Activated CD8-positive, alpha-beta T cell treated with anti-CD3 and anti-CD28 coated beads, Interleukin-2, amount 10 ng/mL, durations not matched to agents 7 days and 5 days (primary cell): ENCODE results near the gene CYSRT1. TPM values are rescaled to one million over a fixed set of nuclear protein-coding genes. Genes with fewer than 3 reads are reported as not detected.

Experiments used
- ATAC-seq: fragments of 150-1000 bp; cut with Tn5 transposase; one replicate; pipeline ENCODE4 v1.10.0; 2021; ENCODE audit warnings: moderate library complexity
- CTCF ChIA-PET: fragments of 350-600 bp; sonication (Branson Sonifier 250); formaldehyde crosslinking; loops from one replicate; lab custom pipeline; 2021; ENCODE audit warnings: antibody characterized with exemption; lab: Charles Lee
- POLR2A ChIA-PET: fragments of 350-600 bp; sonication (Branson Sonifier 250); formaldehyde crosslinking; loops from one replicate; lab custom pipeline; 2021; ENCODE audit warnings: antibody characterized with exemption; lab: Charles Lee
- DNase-seq: peaks from one replicate; pipeline ENCODE4 v3.0.0-alpha.2; 2020
- H3K27ac Mint-ChIP-seq: one replicate; pipeline ENCODE4 v1.8.0; 2021; ENCODE audit warnings: mild to moderate bottlenecking, mixed read lengths
- H3K27me3 Mint-ChIP-seq: one replicate; pipeline ENCODE4 v1.8.0; 2021; ENCODE audit warnings: low read depth, mixed read lengths
- H3K36me3 Mint-ChIP-seq: one replicate; pipeline ENCODE4 v1.8.0; 2021; ENCODE audit warnings: low read depth, mixed read lengths
- H3K4me1 Mint-ChIP-seq: one replicate; pipeline ENCODE4 v1.8.0; 2021; ENCODE audit warnings: low read depth, mixed read lengths
- H3K4me3 Mint-ChIP-seq: one replicate; pipeline ENCODE4 v1.8.0; 2021; ENCODE audit warnings: mild to moderate bottlenecking, mixed read lengths
- H3K9me3 Mint-ChIP-seq: one replicate; pipeline ENCODE4 v1.8.0; 2022; ENCODE audit warnings: mixed read lengths; ENCODE audit not compliant: insufficient read depth
- total RNA-seq, 2 experiments: library from RNA; stranded (reverse); gene quantifications; one replicate each; pipeline ENCODE4 v1.2.3, GENCODE V29; 2021

CYSRT1 gene
- total RNA-seq, 2 experiments from 2014 or later: 0.42 to 0.50 TPM

- DNase-seq (no peak), ATAC-seq (no peak)
- POLR2A ChIA-PET: interaction anchor here (1.2 kb wide), 1 partner anchor 26 kb away, joined by 3 read pairs; no protein-coding TSS in a partner anchor
- Mint-ChIP-seq H3K36me3 (peaks cover 6% of the 10 kb centered on the region), H3K4me1 (no peaks in the 10 kb centered on the region), H3K4me3 (no peak overlapping the region), H3K27me3 (no peaks in the 10 kb centered on the region), H3K27ac (no peak overlapping the region), H3K9me3 (no peaks in the 10 kb centered on the region)
- CTCF ChIA-PET: no interaction called here
These were observed 10.4 kb upstream of the CYSRT1 start for GRCh38 chr9:137214620-137215019.

DNA sequence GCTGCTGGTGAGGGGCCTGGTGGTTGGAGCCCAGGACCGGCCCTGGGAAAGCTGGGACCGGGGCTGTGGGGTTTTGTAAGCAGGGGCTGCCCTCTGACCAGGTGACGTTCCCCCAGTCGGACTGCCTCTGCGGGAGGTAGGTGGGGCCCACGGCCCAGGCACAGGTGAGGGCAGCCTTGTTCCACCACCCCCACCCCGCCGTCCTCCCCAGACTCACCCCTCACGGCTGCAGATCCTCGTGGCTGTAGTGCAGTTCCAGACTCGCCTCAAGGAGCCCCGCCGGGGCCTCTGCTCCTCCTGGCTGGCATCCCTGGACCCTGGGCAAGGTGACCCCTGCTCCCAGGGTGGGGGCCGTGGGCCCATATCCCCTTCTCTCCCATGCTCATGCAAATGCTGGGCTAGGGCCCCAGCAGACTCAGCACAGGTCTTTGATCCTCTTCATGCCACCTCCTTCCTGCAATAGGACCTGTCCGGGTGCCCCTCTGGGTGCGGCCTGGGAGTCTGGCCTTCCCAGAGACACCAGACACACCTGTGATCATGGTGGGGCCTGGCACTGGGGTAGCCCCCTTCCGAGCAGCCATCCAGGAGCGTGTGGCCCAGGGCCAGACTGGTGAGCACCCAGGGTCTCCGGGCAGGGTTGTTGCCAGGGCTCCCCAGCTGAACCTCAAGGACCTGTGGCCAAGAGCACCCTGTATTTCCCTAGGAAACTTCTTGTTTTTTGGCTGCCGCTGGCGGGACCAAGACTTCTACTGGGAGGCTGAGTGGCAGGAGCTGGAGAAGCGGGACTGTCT is 9.6 kb upstream of the CYSRT1 start:
- peaks cover 4% of the 10 kb centered on the region for H3K36me3 Mint-ChIP-seq
- no peak for ATAC-seq
- no peaks in the 10 kb centered on the region for H3K4me1 Mint-ChIP-seq
- H3K27me3 Mint-ChIP-seq: no peaks in the 10 kb centered on the region
- no peak overlapping the region for H3K27ac Mint-ChIP-seq
- ChIA-PET CTCF (no interaction called here), POLR2A (interaction anchor here (1.1 to 1.5 kb wide), 4 partner anchors 11 to 26 kb away, joined by 3 to 5 read pairs (median 4); partner anchors contain the start of genes TPRN and TUBB4B)
- no peak for DNase-seq
- H3K4me3 Mint-ChIP-seq: no peak overlapping the region
- H3K9me3 Mint-ChIP-seq: no peaks in the 10 kb centered on the region

- no peak overlapping the region for H3K4me3 Mint-ChIP-seq
- CTCF ChIA-PET: no interaction called here
- no peak overlapping the region for H3K27ac Mint-ChIP-seq
- DNase-seq (no peak), ATAC-seq (no peak)
- no peaks in the 10 kb centered on the region for H3K9me3 Mint-ChIP-seq
- H3K27me3 Mint-ChIP-seq: no peaks in the 10 kb centered on the region
- POLR2A ChIA-PET: interaction anchor here (1.1 to 1.5 kb wide), 4 partner anchors 9 to 25 kb away, joined by 3 to 5 read pairs (median 4); partner anchors contain the start of genes TPRN and TUBB4B
- peaks cover 2% of the 10 kb centered on the region for H3K4me1 Mint-ChIP-seq
- no peaks in the 10 kb centered on the region for H3K36me3 Mint-ChIP-seq
These were observed 8.6 kb upstream of the CYSRT1 start for GRCh38 chr9:137216188-137216965.

DNA sequence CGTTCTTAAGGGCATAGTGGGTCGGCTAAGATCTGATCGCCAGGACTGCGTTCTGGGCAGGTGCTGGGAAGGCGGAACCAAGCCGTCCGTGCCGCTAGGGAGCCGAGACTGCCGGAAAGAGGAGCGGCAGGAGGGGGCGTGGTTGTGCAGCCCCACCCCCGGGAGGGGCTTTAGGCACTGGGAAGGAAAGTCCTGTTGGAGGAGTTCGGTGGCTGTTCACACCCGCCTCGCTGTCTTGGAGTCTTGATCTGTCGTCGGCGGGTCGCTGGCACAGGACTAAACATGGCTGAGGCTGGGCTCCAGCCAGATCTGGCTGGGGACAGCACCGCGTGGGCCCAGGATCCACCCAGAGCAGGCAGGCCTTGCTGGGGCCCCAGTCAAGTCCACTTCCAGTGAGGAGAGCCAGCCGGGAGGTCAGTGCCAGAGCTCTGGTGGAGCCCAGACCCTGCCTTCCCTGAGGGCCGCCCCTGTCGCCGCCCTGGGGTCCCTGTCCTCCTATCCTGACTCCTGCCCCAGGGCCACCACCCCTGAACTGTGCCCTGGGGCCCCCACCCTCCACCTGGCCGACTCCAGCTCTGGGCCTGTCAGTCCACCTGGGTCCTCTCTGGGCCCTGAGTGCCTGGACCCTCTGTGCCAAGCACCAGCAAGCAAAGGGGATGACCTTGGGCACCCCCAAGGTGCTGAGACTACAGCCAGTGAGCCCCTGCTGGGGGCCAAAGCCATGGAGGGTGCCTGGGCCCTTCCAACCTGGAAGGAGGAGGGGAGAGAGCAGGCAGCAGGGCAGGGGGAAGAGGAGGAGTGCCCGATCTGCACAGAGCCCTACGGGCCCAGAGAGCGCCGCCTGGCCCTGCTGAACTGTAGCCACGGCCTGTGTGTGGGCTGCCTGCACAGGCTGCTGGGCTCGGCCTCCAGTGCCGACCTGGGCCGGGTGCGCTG is 7.4 kb upstream of the CYSRT1 start:
- CTCF ChIA-PET: no interaction called here
- peaks cover 2% of the 10 kb centered on the region for H3K4me1 Mint-ChIP-seq
- ATAC-seq (no peak), DNase-seq (no peak)
- no peak overlapping the region for H3K27ac Mint-ChIP-seq
- no peaks in the 10 kb centered on the region for H3K27me3 Mint-ChIP-seq
- no peaks in the 10 kb centered on the region for H3K36me3 Mint-ChIP-seq
- H3K9me3 Mint-ChIP-seq: no peaks in the 10 kb centered on the region
- no peak overlapping the region for H3K4me3 Mint-ChIP-seq
- POLR2A ChIA-PET: interaction anchor here (1.4 to 1.5 kb wide), 2 partner anchors 10 to 14 kb away, joined by 4 read pairs; no protein-coding TSS in a partner anchor

DNA sequence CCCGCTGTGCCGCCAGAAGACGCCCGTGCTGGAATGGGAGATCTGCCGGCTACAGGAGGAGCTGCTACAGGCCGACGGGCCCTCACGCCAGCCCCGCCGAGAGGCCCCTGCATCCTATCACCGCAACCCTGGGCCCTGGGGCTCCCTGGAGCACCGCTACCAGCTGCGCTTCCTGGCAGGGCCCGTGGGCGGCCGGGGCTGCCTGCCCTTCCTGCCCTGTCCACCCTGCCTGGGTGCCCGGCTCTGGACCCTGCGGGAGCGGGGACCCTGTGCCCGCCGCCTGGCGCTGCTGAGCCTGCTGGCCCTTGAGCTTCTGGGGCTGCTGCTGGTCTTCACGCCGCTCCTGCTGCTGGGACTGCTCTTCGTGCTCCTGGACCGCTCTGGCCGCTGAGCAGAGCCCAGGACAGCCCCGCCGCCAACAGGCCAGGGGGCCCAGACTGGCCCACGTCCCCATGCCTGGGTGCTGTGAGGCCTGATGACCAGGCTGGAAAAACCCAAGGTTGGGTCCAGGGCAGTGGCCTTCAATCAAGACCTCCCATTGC is 6.7 kb upstream of the CYSRT1 start:
- Mint-ChIP-seq H3K36me3 (no peaks in the 10 kb centered on the region), H3K4me1 (peaks cover 7% of the 10 kb centered on the region), H3K27ac (no peak overlapping the region), H3K9me3 (no peaks in the 10 kb centered on the region), H3K27me3 (no peaks in the 10 kb centered on the region), H3K4me3 (no peak overlapping the region)
- DNase-seq: no peak
- ChIA-PET POLR2A (no interaction called here), CTCF (interaction anchor here (1.4 kb wide), 1 partner anchor 29 kb away, joined by 5 read pairs; the partner anchor contains the start of genes ANAPC2 and SSNA1)
- ATAC-seq: no peak

- H3K27ac Mint-ChIP-seq: no peak overlapping the region
- CTCF ChIA-PET: interaction anchor here (1.4 kb wide), 1 partner anchor 30 kb away, joined by 5 read pairs; the partner anchor contains the start of genes ANAPC2 and SSNA1
These were observed 6.2 kb upstream of the CYSRT1 start for GRCh38 chr9:137218754-137219271.

DNA sequence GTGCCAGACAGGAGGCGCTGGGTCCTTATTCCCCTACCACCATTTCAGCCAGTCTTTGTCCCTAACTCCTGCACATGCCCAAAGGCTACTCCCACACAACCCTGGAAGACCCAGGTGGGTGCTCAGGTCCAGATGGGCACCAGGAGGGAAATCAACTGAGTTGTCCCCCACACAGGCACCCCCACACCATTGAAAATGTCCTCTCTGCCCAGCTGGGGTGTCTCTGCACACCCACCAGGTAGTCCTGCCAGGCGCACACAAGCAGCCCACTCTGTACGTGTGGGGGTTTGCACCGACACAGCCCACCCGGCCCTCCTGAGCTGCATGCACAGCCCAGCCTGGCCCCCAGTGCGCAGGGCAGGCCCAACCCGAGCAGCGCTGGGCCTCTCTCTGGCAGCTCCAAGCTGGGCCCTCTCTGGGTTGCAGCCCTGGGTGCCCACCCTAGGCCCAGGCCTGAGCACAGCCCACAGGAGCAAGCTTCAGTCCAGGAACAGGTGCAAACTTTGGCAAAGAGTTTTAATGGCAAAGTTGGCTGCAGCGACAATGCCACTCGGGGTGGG is 5.1 kb upstream of the CYSRT1 start:
- Mint-ChIP-seq H3K36me3 (no peaks in the 10 kb centered on the region), H3K4me3 (no peak overlapping the region), H3K4me1 (peaks cover 9% of the 10 kb centered on the region), H3K9me3 (no peaks in the 10 kb centered on the region), H3K27ac (no peak overlapping the region), H3K27me3 (no peaks in the 10 kb centered on the region)
- no peak for ATAC-seq
- no peak for DNase-seq
- ChIA-PET POLR2A (interaction anchor here (1.5 to 2.1 kb wide), 3 partner anchors 15 to 21 kb away, joined by 4 to 6 read pairs (median 5); partner anchors contain the start of genes TPRN and TUBB4B), CTCF (interaction anchor here (1.4 kb wide), 1 partner anchor 31 kb away, joined by 5 read pairs; the partner anchor contains the start of genes ANAPC2 and SSNA1)

More at GRCh38 chr9:137218754-137219271, 6.2 kb upstream of the CYSRT1 start:
- no peak for ATAC-seq
- no peak for DNase-seq
- H3K27me3 Mint-ChIP-seq: no peaks in the 10 kb centered on the region
- no peak overlapping the region for H3K4me3 Mint-ChIP-seq
- H3K4me1 Mint-ChIP-seq: peaks cover 7% of the 10 kb centered on the region
- POLR2A ChIA-PET: interaction anchor here (1.5 kb wide), 1 partner anchor 14 kb away, joined by 4 read pairs; no protein-coding TSS in a partner anchor
- no peaks in the 10 kb centered on the region for H3K9me3 Mint-ChIP-seq
- H3K36me3 Mint-ChIP-seq: no peaks in the 10 kb centered on the region

DNA sequence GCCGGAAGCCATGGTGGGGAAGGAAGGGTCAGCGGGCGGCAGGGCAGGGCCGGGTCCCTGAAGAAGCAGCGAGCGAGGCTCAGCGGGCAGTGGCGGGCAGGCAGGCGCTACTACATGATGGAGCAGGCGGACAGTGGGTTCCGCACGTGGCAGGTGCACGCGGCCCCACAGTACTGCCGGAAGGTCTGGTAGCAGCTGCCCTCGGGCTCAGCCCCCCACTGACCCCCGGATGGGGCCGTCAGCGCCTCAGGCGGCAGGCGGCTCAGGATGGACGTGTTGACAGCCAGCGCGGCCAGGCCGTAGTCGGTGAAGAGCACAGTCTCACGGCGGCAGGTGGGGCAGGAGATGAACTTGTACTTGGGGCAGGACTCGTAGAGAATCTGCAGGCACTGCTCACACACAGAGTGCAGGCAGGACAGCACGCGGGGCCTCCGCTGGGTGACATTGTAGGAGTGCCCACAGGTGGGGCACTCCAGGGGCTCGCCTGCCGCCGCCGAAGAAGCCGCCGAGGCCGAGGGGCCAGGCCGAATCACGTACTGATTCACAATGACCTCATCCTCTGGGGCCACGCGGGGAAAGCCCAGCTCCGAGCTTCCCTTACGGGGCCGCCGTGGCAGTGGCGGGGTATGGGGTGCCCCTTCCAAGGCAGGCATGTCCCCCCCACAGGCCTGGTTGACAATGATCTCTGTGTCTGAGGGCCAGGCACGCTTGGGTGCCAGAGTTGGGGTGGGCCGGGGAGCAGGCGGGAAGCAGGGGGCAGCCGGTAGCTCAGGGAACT is 4.5 kb upstream of the CYSRT1 start:
- POLR2A ChIA-PET: interaction anchor here (1.5 to 2.1 kb wide), 3 partner anchors 16 to 20 kb away, joined by 4 to 6 read pairs (median 5); partner anchors contain the start of genes TPRN and TUBB4B
- Mint-ChIP-seq H3K4me1 (peaks cover 16% of the 10 kb centered on the region), H3K4me3 (peak overlapping the region; percentile 55), H3K36me3 (no peaks in the 10 kb centered on the region), H3K9me3 (no peaks in the 10 kb centered on the region), H3K27ac (no peak overlapping the region), H3K27me3 (no peaks in the 10 kb centered on the region)
- ATAC-seq (no peak), DNase-seq (no peak)
- CTCF ChIA-PET: no interaction called here

DNA sequence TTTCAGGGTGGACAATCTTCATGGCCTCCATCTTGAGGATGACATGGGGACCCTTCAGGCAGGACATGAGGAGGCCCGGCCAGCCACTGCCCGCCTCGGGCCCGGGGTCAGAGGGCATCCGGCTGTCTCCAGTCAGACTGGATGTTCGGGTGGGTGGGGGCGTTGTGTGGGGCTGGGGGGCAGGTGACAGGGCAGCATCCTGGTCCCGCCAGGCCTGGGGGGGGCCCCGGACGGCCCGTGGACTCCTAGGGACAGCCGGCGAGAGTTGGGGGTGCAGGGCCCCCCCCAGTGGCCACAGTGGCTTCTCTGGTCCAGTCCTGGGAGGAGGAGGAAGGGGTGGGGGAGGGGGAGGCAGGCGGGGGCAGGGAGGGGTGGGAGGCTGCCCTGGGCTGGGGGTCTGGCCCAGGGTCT is 3.9 kb upstream of the CYSRT1 start:
- Mint-ChIP-seq H3K27ac (no peak overlapping the region), H3K36me3 (no peaks in the 10 kb centered on the region), H3K4me3 (peak overlapping the region; percentile 55), H3K9me3 (no peaks in the 10 kb centered on the region), H3K27me3 (no peaks in the 10 kb centered on the region), H3K4me1 (peaks cover 16% of the 10 kb centered on the region)
- DNase-seq: no peak
- POLR2A ChIA-PET: interaction anchor here (2.1 kb wide), 1 partner anchor 19 kb away, joined by 6 read pairs; the partner anchor contains the start of gene TUBB4B
- CTCF ChIA-PET: no interaction called here
- no peak for ATAC-seq
